Measurements from ENCODE around the gene IDH2.

DNA sequence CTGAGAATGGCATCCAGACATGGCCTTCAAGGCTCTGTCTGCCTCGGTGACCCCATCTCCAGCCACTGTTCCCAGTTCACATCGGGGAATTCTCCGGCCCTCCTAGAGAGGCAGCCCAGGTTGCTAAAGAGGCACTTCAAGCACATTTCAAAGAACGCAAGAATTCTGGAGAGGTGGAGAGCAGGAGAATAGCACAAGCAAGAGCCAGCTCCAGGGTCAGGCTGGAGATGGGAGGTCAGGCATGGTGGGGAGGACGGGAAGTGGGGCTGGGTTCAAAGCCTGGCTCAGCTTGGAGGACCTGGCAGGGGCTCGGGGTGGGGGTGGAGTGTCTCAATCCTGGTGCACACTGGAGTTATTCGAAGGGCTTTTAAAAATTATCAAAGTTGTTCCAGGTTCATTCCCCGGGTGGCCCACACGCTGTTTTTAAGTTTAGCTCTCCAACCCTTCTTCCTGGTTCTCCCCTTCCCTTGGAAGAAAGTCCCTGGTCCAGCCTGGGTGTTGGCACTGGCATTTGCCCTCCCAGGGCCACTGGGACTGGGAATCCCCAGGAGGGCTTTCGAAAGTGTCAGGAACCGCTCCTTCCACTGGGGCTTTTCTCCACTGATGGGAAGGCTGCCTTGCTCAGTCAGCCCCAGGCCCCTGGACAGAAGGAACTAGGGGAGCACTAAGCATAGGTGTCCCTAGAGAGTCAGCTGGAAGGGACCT lies 65.3 kb downstream of the IDH2 start:
- TF ChIP-seq POLR2A (IDR thresholded peaks at IDR 0.05), result no peak
- TF ChIP-seq, protein P1, sequence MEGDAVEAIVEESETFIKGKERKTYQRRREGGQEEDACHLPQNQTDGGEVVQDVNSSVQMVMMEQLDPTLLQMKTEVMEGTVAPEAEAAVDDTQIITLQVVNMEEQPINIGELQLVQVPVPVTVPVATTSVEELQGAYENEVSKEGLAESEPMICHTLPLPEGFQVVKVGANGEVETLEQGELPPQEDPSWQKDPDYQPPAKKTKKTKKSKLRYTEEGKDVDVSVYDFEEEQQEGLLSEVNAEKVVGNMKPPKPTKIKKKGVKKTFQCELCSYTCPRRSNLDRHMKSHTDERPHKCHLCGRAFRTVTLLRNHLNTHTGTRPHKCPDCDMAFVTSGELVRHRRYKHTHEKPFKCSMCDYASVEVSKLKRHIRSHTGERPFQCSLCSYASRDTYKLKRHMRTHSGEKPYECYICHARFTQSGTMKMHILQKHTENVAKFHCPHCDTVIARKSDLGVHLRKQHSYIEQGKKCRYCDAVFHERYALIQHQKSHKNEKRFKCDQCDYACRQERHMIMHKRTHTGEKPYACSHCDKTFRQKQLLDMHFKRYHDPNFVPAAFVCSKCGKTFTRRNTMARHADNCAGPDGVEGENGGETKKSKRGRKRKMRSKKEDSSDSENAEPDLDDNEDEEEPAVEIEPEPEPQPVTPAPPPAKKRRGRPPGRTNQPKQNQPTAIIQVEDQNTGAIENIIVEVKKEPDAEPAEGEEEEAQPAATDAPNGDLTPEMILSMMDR (IDR thresholded peaks at IDR 0.05), result no peak

Measured in testis (tissue), 2 donors.